Left kidney (tissue), 2 donors: Measurements from ENCODE around the gene EXOC3. TPM values are rescaled to one million over a fixed set of nuclear protein-coding genes. Genes with fewer than 3 reads are reported as not detected.
"Not testable (repeated sequence)": the region's sequence is repeated elsewhere in the genome, so short reads cannot be mapped to it uniquely, and the experiment has no call there.

Experiments used
- DNase-seq: peaks from one replicate; pipeline ENCODE4 v3.0.0-alpha.2; 2013
- polyA plus RNA-seq: library from polyadenylated mRNA; unstranded; fragments of 120-200 nt; gene quantifications from one replicate; pipeline ENCODE4 v1.2.1, GENCODE V29; 2013; ENCODE audit not compliant: insufficient read length

Gene EXOC3
- polyA plus RNA-seq, 1 donor = 67.2 TPM

- DNase-seq = no peak
These were observed 58.3 kb downstream of the EXOC3 start for GRCh38 chr5:501105-501830.

GRCh38 chr5:501831-502184 lies 58.8 kb downstream of the EXOC3 start:
- DNase-seq = no peak

GRCh38 chr5:502325-503079 lies 59.5 kb downstream of the EXOC3 start:
- DNase-seq = no peak

GRCh38 chr5:504326-505154 lies 61.6 kb downstream of the EXOC3 start:
- DNase-seq = no peak

- no peak for DNase-seq
These were observed 63.1 kb downstream of the EXOC3 start for GRCh38 chr5:505951-506525.

- not testable (repeated sequence) for DNase-seq
These were observed 65.1 kb downstream of the EXOC3 start for GRCh38 chr5:507986-508575.

GRCh38 chr5:509611-510185 lies 66.7 kb downstream of the EXOC3 start:
- no peak for DNase-seq

GRCh38 chr5:510521-510920 lies 67.5 kb downstream of the EXOC3 start:
- no peak for DNase-seq

GRCh38 chr5:511476-511875 lies 68.5 kb downstream of the EXOC3 start:
- DNase-seq = no peak

GRCh38 chr5:513216-514100 lies 70.5 kb downstream of the EXOC3 start:
- no peak for DNase-seq

- no peak for DNase-seq
These were observed 71.1 kb downstream of the EXOC3 start for GRCh38 chr5:514101-514485.

- DNase-seq = no peak
These were observed 71.7 kb downstream of the EXOC3 start for GRCh38 chr5:514673-515072.

- DNase-seq = no peak
These were observed 72.4 kb downstream of the EXOC3 start for GRCh38 chr5:515273-515836.

- DNase-seq = no peak
These were observed 73.5 kb downstream of the EXOC3 start for GRCh38 chr5:516338-516925.

Other genes with a start within 250 kb of the EXOC3 start
- 13.8 TPM for gene CCDC127, start 225.0 kb upstream of the EXOC3 start, polyA plus RNA-seq
- 160 TPM for gene SDHA, start 224.9 kb upstream of the EXOC3 start, polyA plus RNA-seq
- gene PDCD6, start 171.5 kb upstream of the EXOC3 start, polyA plus RNA-seq = 136 TPM
- gene AHRR, start 121.5 kb upstream of the EXOC3 start, polyA plus RNA-seq = 5.9 TPM
- gene SLC9A3, start 81.3 kb downstream of the EXOC3 start, polyA plus RNA-seq = 60.6 TPM
- 12.6 TPM for gene CEP72, start 169.2 kb downstream of the EXOC3 start, polyA plus RNA-seq